Left lung (tissue), 10 donors: ENCODE data around the gene JOSD1. TPM values are rescaled to one million over a fixed set of nuclear protein-coding genes. Genes with fewer than 3 reads are reported as not detected.
A peak's percentile ranks its signal among the peaks of the same experiment; 100 is the strongest.

Source experiments
- ATAC-seq: fragments of 200-7000 bp; cut with Tn5 transposase; one replicate; pipeline ENCODE4 v1.9.1; 2020; ENCODE audit warnings: moderate library complexity
- DNase-seq, 4 donors: peaks; one replicate each; pipeline ENCODE4 v3.0.0-alpha.2; 2013 to 2020
- H3K27ac ChIP-seq, 2 donors: fragments of 200-600 bp; sonication (generic) in 1 of 2; one replicate each; pipeline versions ENCODE4 v1.5.0 to v1.8.0; 2020 to 2021
- H3K27me3 ChIP-seq, 2 donors: fragments of 200-600 bp; sonication (generic) in 1 of 2; one replicate each; pipeline versions ENCODE4 v1.5.0 to v1.8.0; 2020 to 2021
- H3K36me3 ChIP-seq, 2 donors: fragments of 200-600 bp; sonication (generic) in 1 of 2; one replicate each; pipeline versions ENCODE4 v1.5.0 to v1.8.0; 2020 to 2021
- H3K4me1 ChIP-seq, 2 donors: fragments of 200-600 bp; one replicate each; pipeline ENCODE4 v1.8.0; 2021
- H3K4me3 ChIP-seq, 2 donors: fragments of 200-600 bp; sonication (generic) in 1 of 2; one replicate each; pipeline versions ENCODE4 v1.5.0 to v1.8.0; 2020 to 2021; ENCODE audit warnings: mild to moderate bottlenecking in 1 of 2
- H3K9me3 ChIP-seq, 2 donors: fragments of 200-600 bp; sonication (generic) in 1 of 2; one replicate each; pipeline versions ENCODE4 v1.5.0 to v1.8.0; 2020 to 2021
- CTCF ChIP-seq, 2 donors: fragments of 200-600 bp; sonication (generic) in 1 of 2; IDR thresholded peaks; one replicate each; pipeline versions ENCODE4 v1.5.0 to v1.8.0; 2021; ENCODE audit warnings: antibody characterized with exemption in 2 of 2
- intact Hi-C, 2 donors: fragments of 100-400 bp; cut with DNase I; formaldehyde crosslinking; loops; one replicate each; pipeline versions ENCODE4 v1.11.2 to v1.14.2; 2022
- polyA plus RNA-seq, 6 donors: library from polyadenylated mRNA; unstranded; fragments of 120-200 nt; gene quantifications; one replicate each; pipeline ENCODE4 v1.2.1, GENCODE V29; 2013; ENCODE audit not compliant: insufficient read length in 6 of 6
- total RNA-seq, 2 donors: library from RNA; stranded (reverse); fragmentation: NEBNext Ultra II Directional; extraction: Animal tissue kit (Norgen Biotek cat#: 25700); gene quantifications; one replicate each; pipeline ENCODE4 v1.2.1, GENCODE V29; 2021
- donor health status: DM: no; HTN: yes; CAD: no.
- donor health status: DM: no; HTN: no; CAD: no.

JOSD1 gene
- total and polyA plus RNA-seq, 8 donors, result 46.2 to 57.3 (median 50.4) TPM

- peaks cover 0 to 100% of the 10 kb centered on the region in 2 donors for H3K36me3 ChIP-seq
- DNase-seq (peak in 1 of 4 donors; percentile 68), ATAC-seq (no peak)
- no peak overlapping the region for H3K4me3 ChIP-seq
- intact Hi-C loops, result no loop called here
- H3K9me3 ChIP-seq, result no peaks in the 10 kb centered on the region
- H3K4me1 ChIP-seq, result peaks cover 0 to 9% of the 10 kb centered on the region in 2 donors
- no peaks in the 10 kb centered on the region for H3K27me3 ChIP-seq
- no peak overlapping the region for H3K27ac ChIP-seq
- no peak for TF ChIP-seq CTCF (IDR thresholded peaks at IDR 0.05)
These were observed 39.5 kb upstream of the JOSD1 start for GRCh38 chr22:38740116-38740723.

GRCh38 chr22:38739300-38740055 lies 38.7 kb upstream of the JOSD1 start:
- Histone ChIP-seq H3K4me3 (no peak overlapping the region), H3K9me3 (no peaks in the 10 kb centered on the region), H3K4me1 (peaks cover 0 to 11% of the 10 kb centered on the region in 2 donors), H3K27me3 (no peaks in the 10 kb centered on the region), H3K27ac (no peak overlapping the region), H3K36me3 (peaks cover 0 to 100% of the 10 kb centered on the region in 2 donors)
- TF ChIP-seq CTCF (IDR thresholded peaks at IDR 0.05), result no peak
- DNase-seq (peak in 1 of 4 donors; percentile 58), ATAC-seq (no peak)
- intact Hi-C loops, result no loop called here

GRCh38 chr22:38738475-38739070 lies 37.8 kb upstream of the JOSD1 start:
- no peaks in the 10 kb centered on the region for H3K27me3 ChIP-seq
- H3K4me1 ChIP-seq, result peaks cover 3 to 20% of the 10 kb centered on the region in 2 donors
- no peak for TF ChIP-seq CTCF (IDR thresholded peaks at IDR 0.05)
- no peak overlapping the region for H3K27ac ChIP-seq
- ATAC-seq (no peak), DNase-seq (peak in 1 of 4 donors; percentile 55)
- intact Hi-C loops, result no loop called here
- no peaks in the 10 kb centered on the region for H3K9me3 ChIP-seq
- no peak overlapping the region for H3K4me3 ChIP-seq
- peaks cover 0 to 100% of the 10 kb centered on the region in 2 donors for H3K36me3 ChIP-seq

- H3K27me3 ChIP-seq, result no peaks in the 10 kb centered on the region
- intact Hi-C loops, result no loop called here
- no peaks in the 10 kb centered on the region for H3K9me3 ChIP-seq
- H3K36me3 ChIP-seq, result peaks cover 0 to 99% of the 10 kb centered on the region in 2 donors
- TF ChIP-seq CTCF (IDR thresholded peaks at IDR 0.05), result no peak
- peaks cover 4 to 29% of the 10 kb centered on the region in 2 donors for H3K4me1 ChIP-seq
- DNase-seq (peak in 1 of 4 donors; percentile 37), ATAC-seq (no peak)
- no peak overlapping the region for H3K4me3 ChIP-seq
- H3K27ac ChIP-seq, result no peak overlapping the region
These were observed 36.7 kb upstream of the JOSD1 start for GRCh38 chr22:38737302-38738060.
